Measurements from ENCODE around the gene AKR1D1. TPM values are rescaled to one million over a fixed set of nuclear protein-coding genes. Genes with fewer than 3 reads are reported as not detected.

AKR1D1 gene
- total and polyA plus RNA-seq, 2 of the 13 experiments (the other 11 are each of a cell fraction or from before 2014, with no cell fraction given), result 6.9 to 37.0 TPM

- TF ChIP-seq ZNF609 (CRISPR knock-in tag; IDR thresholded peaks at IDR 0.05; ENCODE audit: borderline replicate concordance), result peak; percentile 19; the same call in 1 of the 2 replicates
- no peak for TF ChIP-seq NFIB (CRISPR knock-in tag; IDR thresholded peaks at IDR 0.05; ENCODE audit: borderline replicate concordance)
- TF ChIP-seq RFX5 (IDR thresholded peaks at IDR 0.05; ENCODE audit: low read depth, low read length), result peak; percentile 93
- no peak for TF ChIP-seq REST (IDR thresholded peaks at IDR 0.05; ENCODE audit: borderline replicate concordance in 1 of 2, low read depth in 1 of 2, low read length in 2 of 2)
- TF ChIP-seq HNRNPH1 (optimal IDR thresholded peaks at IDR 0.05; ENCODE audit: low read depth, low read length), result no peak
- 0 out of 2 replicates have a peak, but pooled peaks have one; percentile 36 for TF ChIP-seq TFE3 (CRISPR knock-in tag; IDR thresholded peaks at IDR 0.05)
- TF ChIP-seq HNF1A (IDR thresholded peaks at IDR 0.05; ENCODE audit: low read depth), result no peak
- peak; percentile 39; the same call in 1 of the 2 replicates for TF ChIP-seq HNF1A (CRISPR knock-in tag; IDR thresholded peaks at IDR 0.05; ENCODE audit: borderline replicate concordance)
- peak; percentile 32; the same call in 1 of the 2 replicates for TF ChIP-seq PATZ1 (CRISPR knock-in tag; IDR thresholded peaks at IDR 0.05)
- TF ChIP-seq ZNF607 (CRISPR knock-in tag; IDR thresholded peaks at IDR 0.05; ENCODE audit: borderline replicate concordance), result no peak
These were observed 85.4 kb downstream of the AKR1D1 start (continued) for GRCh38 chr7:138161600-138162081.

Data from HepG2 (cell line).